Bronchial epithelial cell (primary cell): Measurements from ENCODE around the gene LMO7. TPM values are rescaled to one million over a fixed set of nuclear protein-coding genes. Genes with fewer than 3 reads are reported as not detected.

Experiments used
- DNase-seq: peaks from one replicate; pipeline ENCODE4 v3.0.0-alpha.2; 2010; ENCODE audit warnings: low read depth
- FAIRE-seq: peaks from 2 replicates; lab custom pipeline; 2011; peaks lifted over from hg19 to GRCh38; lab: Jason Lieb, UNC
- H3K27me3 ChIP-seq: 2 replicates; pipeline ENCODE4 v1.5.1; 2011; ENCODE audit warnings: low read length; ENCODE audit not compliant: control insufficient read depth, insufficient read depth
- H3K36me3 ChIP-seq: 2 replicates; pipeline ENCODE4 v1.5.1; 2011; ENCODE audit warnings: low read length; ENCODE audit not compliant: control insufficient read depth, insufficient read depth
- H3K4me3 ChIP-seq: 2 replicates; pipeline ENCODE4 v1.5.1; 2011; ENCODE audit warnings: mild to moderate bottlenecking, low read depth, low read length, control low read depth
- CTCF ChIP-seq: IDR thresholded peaks from 2 replicates; pipeline ENCODE4 v1.5.1; 2011; ENCODE audit warnings: mild to moderate bottlenecking, moderate library complexity, low read length, control low read depth, inconsistent platforms; ENCODE audit not compliant: insufficient read depth, severe bottlenecking
- total RNA-seq: library from RNA; depleted of rRNA; stranded (reverse); fragments of >200 nt; gene quantifications from 2 replicates; pipeline ENCODE4 v1.2.1, GENCODE V29; 2014

The LMO7 gene
- total RNA-seq, 1 donor from 2014 or later: 150 TPM

DNA sequence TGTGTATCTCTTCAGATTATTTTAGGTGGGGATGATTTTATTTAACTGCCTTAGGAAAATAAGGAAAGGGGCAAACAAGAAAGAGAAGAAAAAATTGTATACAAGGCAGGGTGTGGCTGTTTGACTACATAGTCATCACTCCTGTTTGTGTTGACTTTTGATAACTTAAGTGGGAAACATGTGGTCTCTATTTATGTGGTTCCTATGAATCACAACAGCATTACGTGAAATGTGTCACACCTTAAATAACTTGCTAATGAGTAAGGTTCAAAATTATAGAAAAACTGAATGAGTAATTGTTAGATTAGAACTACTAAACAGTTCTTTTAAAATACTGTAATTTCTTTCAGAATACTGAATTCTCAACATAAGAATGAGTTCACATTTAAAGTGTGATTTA, 69.3 kb downstream of the LMO7 start:
- H3K36me3 ChIP-seq: no peaks in the 10 kb centered on the region
- H3K4me3 ChIP-seq: no peak overlapping the region
- no peaks in the 10 kb centered on the region for H3K27me3 ChIP-seq
- no peak for FAIRE-seq
- peak; percentile 99 for DNase-seq
- no peak for TF ChIP-seq CTCF

- no peak for DNase-seq
- Histone ChIP-seq H3K4me3 (no peak overlapping the region), H3K36me3 (no peaks in the 10 kb centered on the region), H3K27me3 (no peaks in the 10 kb centered on the region)
- TF ChIP-seq CTCF: no peak
- no peak for FAIRE-seq
These were observed 69.8 kb downstream of the LMO7 start for GRCh38 chr13:75705908-75706307.

DNA sequence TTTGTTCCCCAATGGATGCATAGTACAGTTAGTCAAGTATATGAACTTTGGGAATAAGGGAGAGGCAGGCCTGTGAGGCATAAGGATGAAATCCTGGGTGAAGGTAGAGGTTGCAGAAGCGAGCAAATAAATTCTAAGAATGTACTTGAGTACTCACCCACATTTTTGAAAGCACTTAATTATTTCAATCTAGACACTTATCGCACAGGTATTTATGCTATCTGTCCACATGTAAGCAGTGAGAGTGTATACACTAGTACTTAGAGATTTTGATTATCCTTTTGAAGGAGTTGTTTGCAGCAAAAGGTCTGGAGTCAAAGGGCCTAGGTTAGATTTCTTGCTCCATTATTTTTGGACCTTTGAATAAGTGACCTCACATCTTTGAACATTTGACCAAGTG, 77.7 kb downstream of the LMO7 start:
- FAIRE-seq: no peak

DNA sequence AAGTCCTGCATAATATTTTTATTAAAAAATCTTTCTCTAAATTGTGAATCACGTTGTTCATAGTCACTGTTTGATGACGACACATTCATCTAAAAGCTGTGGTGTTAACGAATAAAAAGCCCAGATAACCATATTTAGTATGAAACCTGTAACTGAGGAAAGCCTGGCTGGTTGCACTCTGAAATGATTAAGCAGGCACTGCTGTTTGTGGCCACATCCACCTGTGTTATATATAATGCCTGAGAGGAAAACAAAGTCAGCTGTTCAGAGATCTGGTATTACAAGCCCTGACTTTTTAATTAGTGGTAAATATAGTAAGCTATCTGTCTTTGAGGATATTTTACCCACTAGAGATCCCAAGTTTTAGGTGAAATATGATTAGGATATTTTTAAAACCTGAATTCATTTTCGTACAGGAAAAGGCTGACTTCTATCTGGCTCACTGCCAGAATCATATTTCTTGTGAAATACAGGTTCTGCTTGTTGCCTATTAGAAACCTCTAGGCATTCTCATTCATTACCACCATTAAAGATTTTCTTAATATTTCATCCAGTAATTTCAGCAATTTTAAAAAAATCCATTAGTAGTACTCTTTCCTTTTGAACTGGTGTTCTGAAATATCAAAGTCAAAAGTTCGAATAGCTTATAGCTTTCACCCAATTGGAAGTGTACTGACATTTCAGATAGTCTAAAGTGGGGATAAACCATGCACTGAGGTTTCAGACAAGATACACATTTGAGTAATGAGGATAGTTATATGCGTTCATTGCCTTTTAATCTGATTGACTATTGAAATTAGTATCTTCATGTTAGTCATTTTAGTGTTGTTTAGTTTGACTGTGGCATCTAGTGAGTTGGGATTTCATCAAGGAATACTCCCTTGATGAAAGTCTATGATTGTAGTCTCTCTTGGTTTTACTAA, 79.7 kb downstream of the LMO7 start:
- no peak for TF ChIP-seq CTCF
- H3K4me3 ChIP-seq: no peak overlapping the region
- H3K36me3 ChIP-seq: no peaks in the 10 kb centered on the region
- FAIRE-seq (no peak), DNase-seq (peak; percentile 73)
- no peaks in the 10 kb centered on the region for H3K27me3 ChIP-seq

More for the DNA sequence above, 77.7 kb downstream of the LMO7 start:
- DNase-seq: no peak
- Histone ChIP-seq H3K27me3 (no peaks in the 10 kb centered on the region), H3K36me3 (no peaks in the 10 kb centered on the region), H3K4me3 (no peak overlapping the region)
- no peak for TF ChIP-seq CTCF

DNA sequence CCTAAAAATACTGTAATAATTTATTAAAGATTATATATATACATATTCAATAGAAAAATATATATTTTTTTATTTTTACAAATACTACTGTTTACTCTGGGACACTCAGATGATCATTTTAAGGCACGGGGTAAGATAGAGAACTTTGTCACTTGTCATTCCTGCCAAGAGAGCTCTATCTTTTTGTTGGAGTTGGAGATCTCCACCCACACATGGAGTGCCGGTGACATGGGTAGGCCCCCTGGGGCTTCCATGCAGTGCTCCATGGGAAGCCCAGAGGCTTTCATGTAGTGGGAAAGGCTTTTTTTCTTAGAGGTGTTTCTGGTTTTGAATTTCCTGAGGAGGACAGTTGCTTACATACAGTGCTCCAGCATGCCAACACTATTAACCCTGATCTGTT, 81.4 kb downstream of the LMO7 start:
- TF ChIP-seq CTCF: no peak
- DNase-seq (no peak), FAIRE-seq (no peak)
- Histone ChIP-seq H3K27me3 (no peaks in the 10 kb centered on the region), H3K36me3 (no peaks in the 10 kb centered on the region), H3K4me3 (no peak overlapping the region)
